Mucosa of descending colon (tissue), 3 donors: ENCODE measurements around the gene KMT2D. TPM values are rescaled to one million over a fixed set of nuclear protein-coding genes. Genes with fewer than 3 reads are reported as not detected.
A peak's percentile ranks its signal among the peaks of the same experiment; 100 is the strongest.

Experiments used
- ATAC-seq: fragments of 200-7000 bp; cut with Tn5 transposase; one replicate; pipeline ENCODE4 v1.9.1; 2020; ENCODE audit warnings: mild to moderate bottlenecking, moderate library complexity
- DNase-seq, 3 donors: peaks; one replicate each; pipeline ENCODE4 v3.0.0-alpha.2; 2020
- H3K36me3 ChIP-seq: fragments of 200-600 bp; one replicate; pipeline ENCODE4 v1.8.0; 2021; ENCODE audit warnings: low read depth, mild to moderate bottlenecking
- H3K4me1 ChIP-seq: fragments of 200-600 bp; one replicate; pipeline ENCODE4 v1.8.0; 2021; ENCODE audit warnings: low read depth, mild to moderate bottlenecking
- H3K4me3 ChIP-seq: fragments of 200-600 bp; one replicate; pipeline ENCODE4 v1.8.0; 2021; ENCODE audit warnings: mild to moderate bottlenecking
- H3K9me3 ChIP-seq: fragments of 200-600 bp; one replicate; pipeline ENCODE4 v1.8.0; 2021; ENCODE audit warnings: mild to moderate bottlenecking
- CTCF ChIP-seq: fragments of 200-600 bp; IDR thresholded peaks from one replicate; pipeline ENCODE4 v1.8.0; 2022; ENCODE audit warnings: antibody characterized with exemption, mild to moderate bottlenecking
- intact Hi-C, 2 donors: fragments of 100-400 bp; cut with DNase I in 1 of 2; cut with micrococcal nuclease in 1 of 2; formaldehyde crosslinking; loops; one replicate each; pipeline versions ENCODE4 v1.11.0 to v1.11.1; 2022; cut with DNase I, micrococcal nuclease
- total RNA-seq, 3 donors: library from RNA; stranded (reverse); fragmentation: NEBNext Ultra II Directional in 2 of 3; extraction: Animal tissue kit (Norgen Biotek cat#: 25700) in 2 of 3; gene quantifications; one replicate each; pipeline versions ENCODE4 v1.2.1 to v1.2.4, GENCODE V29; 2021 to 2023
- donor health status: DM: no; HTN: no; CAD: no; lungs with moderate emphysema.
- donor health status: DM: no; HTN: no; CAD: no.
- donor health status: DM: no; HTN: yes; CAD: no.

KMT2D gene
- total RNA-seq, 3 donors from 2014 or later, result 83.3 to 102 (median 88.5) TPM

- H3K4me1 ChIP-seq, result no peaks in the 10 kb centered on the region
- DNase-seq (peak in 1 of 3 donors; percentile 8), ATAC-seq (no peak)
- H3K36me3 ChIP-seq, result peaks cover 40% of the 10 kb centered on the region
- intact Hi-C loops, result no loop called here
- no peak for TF ChIP-seq CTCF
- H3K9me3 ChIP-seq, result no peaks in the 10 kb centered on the region
- no peak overlapping the region for H3K4me3 ChIP-seq
Measured at GRCh38 chr12:49043241-49043640, 17.4 kb downstream of the KMT2D start.

GRCh38 chr12:49041881-49042484 is 18.6 kb downstream of the KMT2D start:
- Histone ChIP-seq H3K9me3 (no peaks in the 10 kb centered on the region), H3K4me3 (no peak overlapping the region), H3K4me1 (no peaks in the 10 kb centered on the region), H3K36me3 (peaks cover 37% of the 10 kb centered on the region)
- intact Hi-C loops, result no loop called here
- TF ChIP-seq CTCF, result no peak
- peak in 2 of 3 donors; percentile 11 to 34 for DNase-seq
- no peak for ATAC-seq

GRCh38 chr12:49041036-49041880 is 19.3 kb downstream of the KMT2D start:
- peak in 2 of 3 donors; percentile 22 to 54 for DNase-seq
- intact Hi-C loops, result no loop called here
- H3K9me3 ChIP-seq, result no peaks in the 10 kb centered on the region
- H3K36me3 ChIP-seq, result peaks cover 34% of the 10 kb centered on the region
- no peak for ATAC-seq
- no peak for TF ChIP-seq CTCF
- no peaks in the 10 kb centered on the region for H3K4me1 ChIP-seq
- H3K4me3 ChIP-seq, result no peak overlapping the region

GRCh38 chr12:49040364-49040855 is 20.2 kb downstream of the KMT2D start:
- TF ChIP-seq CTCF, result no peak
- intact Hi-C loops, result no loop called here
- no peak for ATAC-seq

GRCh38 chr12:49039421-49040363 is 20.9 kb downstream of the KMT2D start:
- Histone ChIP-seq H3K36me3 (peaks cover 30% of the 10 kb centered on the region), H3K4me3 (no peak overlapping the region), H3K4me1 (no peaks in the 10 kb centered on the region), H3K9me3 (no peaks in the 10 kb centered on the region)
- TF ChIP-seq CTCF, result no peak
- intact Hi-C loops, result no loop called here
- ATAC-seq (no peak), DNase-seq (peak in 2 of 3 donors; percentile 25 to 42)

More at GRCh38 chr12:49040364-49040855, 20.2 kb downstream of the KMT2D start:
- H3K9me3 ChIP-seq, result no peaks in the 10 kb centered on the region
- no peaks in the 10 kb centered on the region for H3K4me1 ChIP-seq
- peak in 2 of 3 donors; percentile 20 to 43 for DNase-seq
- H3K36me3 ChIP-seq, result peaks cover 32% of the 10 kb centered on the region
- H3K4me3 ChIP-seq, result no peak overlapping the region
